ENCODE data around the gene KCNH6.

Gene KCNH6

GRCh38 chr17:63534816-63535455 lies 11.8 kb downstream of the KCNH6 start:
- DNase-seq, result no peak

- no peak for DNase-seq
These were observed 12.5 kb downstream of the KCNH6 start for GRCh38 chr17:63535640-63536039.

GRCh38 chr17:63537001-63537400 lies 13.8 kb downstream of the KCNH6 start:
- DNase-seq, result no peak

GRCh38 chr17:63537991-63538692 lies 15.0 kb downstream of the KCNH6 start:
- no peak for DNase-seq

GRCh38 chr17:63538693-63539595 lies 15.8 kb downstream of the KCNH6 start:
- no peak for DNase-seq

GRCh38 chr17:63540590-63540989 lies 17.4 kb downstream of the KCNH6 start:
- no peak for DNase-seq

- no peak for DNase-seq
These were observed 19.0 kb downstream of the KCNH6 start for GRCh38 chr17:63542218-63542545.

- no peak for DNase-seq
These were observed 20.0 kb downstream of the KCNH6 start for GRCh38 chr17:63542942-63543821.

GRCh38 chr17:63543822-63544420 lies 20.8 kb downstream of the KCNH6 start:
- no peak for DNase-seq

GRCh38 chr17:63544467-63545301 lies 21.5 kb downstream of the KCNH6 start:
- no peak for DNase-seq

GRCh38 chr17:63546308-63547082 lies 23.3 kb downstream of the KCNH6 start:
- DNase-seq, result no peak

- no peak for DNase-seq
These were observed 23.9 kb downstream of the KCNH6 start for GRCh38 chr17:63547083-63547523.

- DNase-seq, result no peak
These were observed 26.3 kb downstream of the KCNH6 start for GRCh38 chr17:63549289-63549945.

- DNase-seq, result peak; percentile 100
These were observed 27.0 kb downstream of the KCNH6 start, which contains the start of gene DCAF7 for GRCh38 chr17:63549946-63550816. DCAF7 (plus strand) TSS chr17:63550477; CDS start chr17:63550678, 201 bp downstream.

GRCh38 chr17:63550817-63551639 lies 27.9 kb downstream of the KCNH6 start:
- DNase-seq, result peak; percentile 56

- no peak for DNase-seq
These were observed 29.1 kb downstream of the KCNH6 start for GRCh38 chr17:63552211-63552610.

- DNase-seq, result peak; percentile 23
These were observed 32.5 kb downstream of the KCNH6 start for GRCh38 chr17:63555500-63556156.

Measured in suppressor macrophage treated with lipopolysaccharide for 4 hours (primary cell).